NCI-H187 treated with DMSO at 0.1 percent for 48 hours (cell line): ENCODE measurements around the gene CACNA1C.
"Not testable (repeated sequence)": the region's sequence is repeated elsewhere in the genome, so short reads cannot be mapped to it uniquely, and the experiment has no call there.

ENCODE experiments used
- DNase-seq: peaks from one replicate; lab custom pipeline; 2025; lab: John Stamatoyannopoulos, UW

The CACNA1C gene

DNA sequence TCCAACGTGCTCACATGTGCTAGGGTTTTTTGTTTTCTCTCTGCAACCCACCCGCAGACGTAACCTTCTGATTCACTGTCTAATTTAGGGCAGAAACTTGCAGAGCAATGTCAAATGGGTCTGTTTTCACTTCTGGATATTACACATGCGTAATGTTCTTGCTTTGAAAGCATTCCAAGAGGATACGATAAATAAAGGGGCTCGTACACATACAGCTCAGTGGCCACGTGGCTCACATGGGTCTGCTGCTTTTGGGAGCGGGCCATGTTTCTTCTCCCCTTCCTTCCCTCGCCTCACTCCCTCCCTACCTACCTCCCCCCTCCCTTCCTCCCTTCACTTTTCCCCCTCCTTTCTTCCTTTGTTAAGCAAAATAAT, 23.4 kb downstream of the CACNA1C start:
- DNase-seq, result no peak

DNA sequence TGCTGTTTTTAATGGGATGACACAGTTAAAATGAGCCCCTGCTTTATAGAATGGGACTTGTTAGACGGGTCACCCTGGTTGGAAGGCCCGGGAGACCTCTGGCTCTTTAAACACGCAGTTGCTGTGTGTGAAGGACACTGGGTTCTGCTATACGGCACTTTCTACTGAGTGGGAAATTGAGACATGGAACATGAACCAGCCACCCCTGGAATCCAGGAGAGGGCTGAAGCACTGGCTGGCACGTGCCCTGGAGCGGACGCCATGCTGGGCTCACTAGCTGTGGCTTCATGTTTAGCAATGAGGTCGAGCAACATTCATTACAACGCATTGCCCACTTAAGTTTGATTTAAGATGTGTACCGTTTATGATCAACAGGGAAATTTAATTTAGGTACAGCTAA, 23.9 kb downstream of the CACNA1C start:
- no peak for DNase-seq

DNA sequence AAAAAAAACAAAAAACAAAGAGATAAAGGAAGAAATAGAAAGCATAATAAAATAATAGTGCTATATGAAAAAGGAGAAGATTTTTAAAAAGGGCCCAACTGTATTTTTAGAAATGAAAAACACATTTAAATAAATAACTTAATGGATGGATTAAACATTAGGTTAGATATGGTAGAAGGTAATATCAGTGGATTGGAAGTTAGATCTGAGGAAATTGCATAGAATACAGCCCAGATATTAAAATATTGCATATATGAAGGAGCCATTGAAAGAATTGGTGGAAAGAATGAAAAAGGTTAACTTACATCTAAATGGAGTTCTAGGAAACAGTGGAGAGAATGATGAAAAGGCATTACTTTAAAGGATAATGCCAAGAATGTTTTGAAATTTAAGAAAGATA, 27.8 kb downstream of the CACNA1C start:
- DNase-seq, result no peak

GRCh38 chr12:2082321-2082720, 29.5 kb downstream of the CACNA1C start:
- no peak for DNase-seq

GRCh38 chr12:2083008-2083407, 30.2 kb downstream of the CACNA1C start:
- DNase-seq, result no peak

- DNase-seq, result no peak
Observed at GRCh38 chr12:2083561-2083960, 30.8 kb downstream of the CACNA1C start.

DNA sequence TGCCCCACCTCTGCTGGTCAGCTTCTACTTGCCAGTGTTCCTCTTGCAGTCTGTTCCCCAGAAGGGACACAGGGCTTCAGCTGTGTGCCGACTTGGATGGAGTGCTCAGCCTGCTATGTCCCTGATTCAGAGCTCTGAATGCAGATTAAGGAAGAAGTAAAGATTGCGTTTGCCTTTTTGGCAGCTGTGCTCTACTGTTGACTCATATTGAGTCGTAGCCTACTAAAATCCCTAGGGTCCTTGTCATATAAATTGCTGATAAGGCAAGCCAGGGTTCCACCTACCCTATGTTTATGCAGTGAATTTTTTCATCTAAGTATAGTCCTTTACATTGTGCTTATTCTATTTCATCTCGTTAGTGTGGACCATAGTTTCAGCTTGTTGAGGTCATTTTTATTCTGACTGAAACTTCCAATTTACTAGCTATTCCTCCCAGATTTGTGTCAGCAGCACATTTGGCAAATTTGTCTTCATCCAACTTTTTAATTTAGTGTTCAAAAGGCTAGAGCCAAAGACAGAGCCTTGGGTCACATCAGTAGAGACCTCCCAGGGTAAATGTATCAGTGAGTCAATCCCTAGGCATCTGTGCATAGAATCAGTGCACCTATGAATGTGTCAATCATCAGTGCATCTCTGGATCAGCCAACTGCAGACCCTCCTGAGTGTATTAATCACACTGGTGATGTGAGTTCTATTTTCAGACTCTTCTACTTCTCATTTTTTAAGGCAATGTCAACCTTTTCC, 31.9 kb downstream of the CACNA1C start:
- no peak for DNase-seq

DNA sequence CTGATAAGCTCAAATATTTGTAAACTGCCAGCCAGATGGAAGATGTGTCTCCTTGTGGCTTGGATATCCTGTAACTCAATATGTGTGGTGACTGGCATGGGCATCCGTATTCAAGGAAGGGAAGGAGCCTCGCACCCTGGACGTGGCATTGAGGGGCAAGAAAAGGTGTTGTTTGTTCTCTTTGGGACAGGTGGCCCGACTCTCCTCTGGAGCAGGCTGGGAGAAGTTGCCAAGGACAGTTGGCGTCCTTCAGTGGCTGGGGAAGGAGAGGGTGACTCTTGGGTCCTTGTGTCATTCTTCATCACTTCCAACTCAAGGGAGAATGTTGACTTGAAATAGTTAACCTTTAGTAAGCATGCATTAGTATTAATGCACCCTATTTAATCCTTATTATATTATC, 39.6 kb downstream of the CACNA1C start:
- no peak for DNase-seq

DNA sequence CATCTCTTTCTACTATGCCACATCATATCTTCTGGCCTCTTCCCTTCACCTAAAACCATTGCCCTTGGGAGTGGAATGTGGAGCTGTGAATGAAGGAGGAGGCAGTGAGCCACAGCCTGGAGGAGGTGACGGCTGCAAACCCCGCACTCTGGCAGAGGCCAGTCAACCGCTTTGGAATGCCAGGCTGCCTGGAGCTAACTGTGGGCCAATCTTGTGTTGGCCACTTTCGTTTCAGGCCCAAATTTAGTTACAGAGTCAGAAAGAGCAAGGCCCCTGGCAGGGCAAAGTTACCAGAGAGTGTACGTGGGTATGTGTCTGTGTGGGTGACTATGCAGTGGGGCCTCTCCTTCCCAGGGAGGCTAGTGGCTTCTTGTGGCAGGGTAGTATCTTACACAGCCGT, 40.1 kb downstream of the CACNA1C start:
- no peak for DNase-seq

- no peak for DNase-seq
Observed at GRCh38 chr12:2094597-2094996, 41.8 kb downstream of the CACNA1C start.

GRCh38 chr12:2095878-2096277, 43.1 kb downstream of the CACNA1C start:
- DNase-seq, result no peak

GRCh38 chr12:2097617-2098016, 44.8 kb downstream of the CACNA1C start:
- DNase-seq, result no peak

DNA sequence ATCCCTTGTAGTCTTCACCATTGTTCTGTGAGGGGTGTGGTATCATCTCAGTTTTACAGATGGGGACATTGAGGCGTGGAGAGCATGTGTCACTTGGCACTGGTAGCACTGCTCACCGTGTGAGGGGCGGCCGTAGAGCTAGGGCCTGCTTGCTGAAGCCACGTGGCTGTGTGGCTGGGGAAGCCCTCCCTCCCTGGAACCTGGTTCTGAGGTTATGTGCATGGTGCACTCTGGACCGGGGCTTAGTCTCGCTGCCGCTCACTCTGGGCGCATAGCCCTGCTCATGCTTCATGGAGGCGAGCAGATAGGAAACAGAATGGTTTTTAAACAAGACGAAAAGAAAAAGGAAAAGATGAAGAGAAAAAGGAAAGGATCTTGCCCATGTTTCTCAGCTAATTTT, 46.1 kb downstream of the CACNA1C start:
- no peak for DNase-seq

DNA sequence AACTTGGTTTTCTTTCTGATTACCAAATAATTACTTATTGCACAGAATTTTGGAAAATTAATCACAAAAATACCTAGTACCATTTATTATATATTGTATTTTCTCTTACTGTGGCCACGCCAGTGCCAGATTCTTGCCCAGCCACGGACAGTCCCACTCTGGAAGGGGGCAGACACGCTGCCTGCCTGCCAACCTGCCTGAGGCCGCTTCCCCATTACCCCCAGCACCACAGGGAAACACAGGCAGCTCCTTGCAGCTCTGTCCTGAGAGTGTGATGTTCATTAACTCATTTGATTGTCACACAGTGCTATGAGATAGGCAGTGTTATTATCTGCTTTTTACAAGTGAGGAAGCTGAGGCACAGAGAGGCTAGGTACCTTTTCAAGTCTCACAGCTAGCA, 46.8 kb downstream of the CACNA1C start:
- no peak for DNase-seq

GRCh38 chr12:2101359-2101758, 48.6 kb downstream of the CACNA1C start:
- no peak for DNase-seq

DNA sequence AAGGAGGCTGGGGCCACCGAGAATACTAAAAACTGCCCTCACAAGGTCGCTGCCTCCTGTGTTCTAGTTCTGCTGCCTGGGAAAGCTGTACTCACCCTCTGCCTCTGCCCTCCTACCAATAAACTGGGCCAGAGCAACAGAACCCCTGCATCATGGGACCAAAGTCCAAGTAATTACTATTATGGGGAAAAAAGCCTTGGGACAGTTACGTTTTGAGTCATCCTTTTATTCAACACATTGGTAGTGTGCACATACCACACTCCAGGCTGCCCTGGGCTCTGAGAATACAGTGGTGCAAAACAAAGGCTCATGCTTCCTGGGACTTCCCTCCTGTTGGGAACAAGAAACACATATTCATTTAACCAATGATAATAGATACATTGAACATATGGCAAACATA, 49.0 kb downstream of the CACNA1C start:
- DNase-seq, result no peak

DNA sequence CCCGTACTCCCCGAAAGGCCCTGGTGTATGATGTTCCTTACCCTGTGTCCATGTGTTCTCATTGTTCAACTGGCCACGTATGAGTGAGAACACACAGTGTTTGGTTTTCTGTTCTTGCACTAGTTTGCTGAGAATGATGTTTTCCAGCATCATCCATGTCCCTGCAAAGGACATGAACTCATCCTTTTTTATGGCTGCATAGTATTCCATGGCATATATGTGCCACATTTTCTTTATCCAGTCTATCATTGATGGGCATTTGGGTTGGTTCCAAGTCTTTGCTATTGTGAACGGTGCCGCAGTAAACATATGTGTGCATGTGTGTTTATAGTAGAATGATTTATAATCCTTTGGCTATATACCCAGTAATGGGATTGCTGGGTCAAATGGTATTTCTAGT, 49.9 kb downstream of the CACNA1C start:
- not testable (repeated sequence) for DNase-seq

- not testable (repeated sequence) for DNase-seq
Observed at GRCh38 chr12:2105387-2105786, 52.6 kb downstream of the CACNA1C start.

- no peak for DNase-seq
Observed at GRCh38 chr12:2108166-2108565, 55.4 kb downstream of the CACNA1C start.

DNA sequence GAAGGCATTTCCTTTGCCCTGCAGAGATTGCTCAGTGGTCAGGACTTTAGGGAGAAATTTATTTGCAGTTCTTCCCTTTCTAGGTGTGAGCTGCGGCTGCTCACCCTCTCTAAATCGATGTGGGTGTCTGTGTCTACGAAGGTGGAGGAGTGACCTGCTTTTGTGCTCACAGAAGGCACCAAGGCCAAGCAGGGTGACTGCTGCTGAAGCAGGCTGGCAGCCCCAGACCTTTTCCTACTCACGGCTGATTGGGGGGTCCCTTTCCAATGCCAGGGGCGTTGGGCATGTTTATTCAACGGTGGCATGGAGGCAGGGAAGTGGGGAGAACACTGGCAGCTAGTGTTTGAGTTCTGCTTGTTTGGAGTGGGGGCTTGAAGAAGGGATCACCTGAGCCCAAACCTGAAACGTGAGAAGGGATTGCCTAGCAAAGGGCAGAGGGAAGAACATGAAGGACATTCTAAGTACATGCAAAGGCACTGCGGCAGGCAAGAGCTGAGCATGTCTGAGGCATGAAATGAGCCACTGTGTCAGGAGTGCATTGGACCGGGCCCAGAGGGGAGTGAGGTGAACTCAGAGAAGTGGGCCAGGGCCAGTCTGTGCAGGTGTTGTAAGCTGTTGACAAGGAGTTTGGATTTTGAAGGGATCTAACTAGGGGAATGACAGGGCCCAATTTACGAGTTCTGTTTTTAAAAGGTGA, 56.3 kb downstream of the CACNA1C start:
- no peak for DNase-seq

DNA sequence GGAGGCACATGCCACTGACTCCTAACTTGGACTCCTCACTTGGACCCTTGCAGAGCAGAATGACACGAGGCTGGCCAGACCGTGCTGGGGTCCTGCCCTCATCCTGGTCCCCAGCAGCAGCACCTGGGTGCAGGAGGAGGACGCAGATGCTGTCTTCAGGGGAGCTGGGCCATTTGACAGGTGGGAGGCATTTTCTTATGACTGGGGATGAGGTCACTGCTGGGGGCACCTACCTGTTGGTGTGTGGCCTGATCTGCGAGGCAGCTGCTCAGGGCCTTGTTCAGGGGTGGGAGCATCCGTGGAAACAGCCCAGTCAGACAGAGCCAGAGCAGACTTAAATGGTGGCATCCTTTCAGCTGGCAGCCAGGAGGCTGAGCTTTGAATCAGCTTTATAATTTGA, 57.3 kb downstream of the CACNA1C start:
- DNase-seq, result no peak

DNA sequence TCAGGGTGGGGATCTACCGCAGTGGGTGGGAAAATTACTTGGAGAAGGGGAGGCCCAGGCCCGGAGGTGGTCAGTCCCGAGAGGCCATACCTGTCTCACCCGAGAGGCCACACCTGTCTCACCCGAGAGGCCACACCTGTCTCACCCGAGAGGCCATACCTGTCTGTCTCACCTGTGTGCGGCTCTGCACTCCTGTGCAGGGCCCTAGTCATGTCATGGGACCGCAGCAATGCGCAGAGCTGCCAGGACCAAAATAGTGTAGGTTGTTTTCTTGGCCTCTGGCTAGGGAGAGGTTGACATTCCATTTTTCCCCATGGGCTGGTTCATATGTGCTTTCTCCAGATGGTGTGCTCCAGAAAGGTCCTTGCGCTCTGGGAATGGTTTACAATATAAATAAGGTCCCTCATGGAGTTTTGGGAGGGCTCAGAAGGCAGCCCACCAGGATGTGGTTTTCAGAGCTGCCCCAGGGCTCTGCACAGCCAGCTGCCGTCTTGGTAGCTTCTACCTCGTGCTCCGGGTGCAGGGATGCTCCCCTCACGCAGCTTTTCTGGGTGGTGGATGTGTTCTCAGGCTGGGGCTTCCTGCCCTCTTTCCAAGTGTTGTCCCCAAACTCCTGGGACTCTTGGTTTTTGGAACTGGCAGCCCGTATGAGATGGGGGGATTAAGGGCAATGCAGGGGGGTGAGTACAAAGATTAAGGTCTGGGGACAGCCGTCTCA, 58.2 kb downstream of the CACNA1C start:
- no peak for DNase-seq

DNA sequence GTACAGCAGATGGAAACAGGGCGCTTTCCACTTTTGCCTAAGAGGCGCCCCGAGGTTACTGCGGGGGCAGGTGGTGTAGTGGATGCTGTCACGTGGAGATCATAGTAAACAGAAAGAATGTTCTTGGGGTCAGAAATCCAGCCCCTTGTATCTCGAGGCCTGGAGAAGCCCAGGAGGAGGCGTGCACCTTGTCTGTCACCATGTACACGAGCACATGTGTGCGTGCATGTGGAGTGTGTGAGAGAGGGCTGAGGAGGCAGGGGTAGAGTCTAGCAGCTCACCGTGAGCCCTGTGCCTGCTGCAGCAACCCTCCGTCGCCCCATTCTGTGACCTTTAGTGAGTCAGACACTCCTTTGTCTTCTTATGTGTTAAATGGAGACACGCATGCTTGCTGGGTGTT, 59.0 kb downstream of the CACNA1C start:
- no peak for DNase-seq
